GM12878 (cell line): Measurements from ENCODE around the gene PRMT7. TPM values are rescaled to one million over a fixed set of nuclear protein-coding genes. Genes with fewer than 3 reads are reported as not detected.

Source experiments
- ATAC-seq: fragments of 200-7000 bp; cut with Tn5 transposase; 3 replicates; pipeline ENCODE4 v1.9.1; 2020; ENCODE audit warnings: mild to moderate bottlenecking, moderate library complexity
- BruUV-seq: library from RNA; stranded (reverse); fragments of 400-500 nt; replicated peaks from 2 replicates; lab custom pipeline; 2021; lab: Mats Ljungman, UMichigan
- CTCF ChIA-PET: fragments of 300-600 bp; sonication (Branson Sonifier 250); formaldehyde crosslinking; extraction: SDS; loops from one replicate; lab custom pipeline; 2021; ENCODE audit warnings: inconsistent platforms; lab: Yijun Ruan, JAX
- POLR2A ChIA-PET: fragments of 350-600 bp; formaldehyde crosslinking; extraction: SDS; loops from one replicate; lab custom pipeline; 2021; ENCODE audit warnings: inconsistent platforms; lab: Charles Lee
- RAD21 ChIA-PET: fragments of 300-600 bp; sonication (Branson Sonifier 250); formaldehyde crosslinking; loops from one replicate; lab custom pipeline; 2023; ENCODE audit warnings: antibody characterized with exemption; ENCODE audit not compliant: unreplicated experiment; lab: Charles Lee
- SMC1A ChIA-PET: fragments of 300-600 bp; sonication (Branson Sonifier 250); formaldehyde crosslinking; loops from one replicate; lab custom pipeline; 2023; ENCODE audit not compliant: unreplicated experiment, uncharacterized antibody; lab: Charles Lee
- DNase-seq: peaks from one replicate; pipeline ENCODE4 v3.0.0-alpha.2; 2011; ENCODE audit warnings: low read depth, low spot score
- FAIRE-seq: peaks from 3 replicates; lab custom pipeline; 2011; peaks lifted over from hg19 to GRCh38; lab: Jason Lieb, UNC
- H2AFZ ChIP-seq: 2 replicates; pipeline ENCODE4 v1.6.0; 2011; ENCODE audit warnings: low read depth, low read length, control low read depth; ENCODE audit not compliant: control insufficient read depth
- H3K27ac ChIP-seq: 2 replicates; pipeline ENCODE4 v1.5.1; 2011; ENCODE audit warnings: control low read depth; ENCODE audit not compliant: control insufficient read depth, insufficient read depth
- H3K27me3 ChIP-seq, 2 experiments: replicated peaks in 1 of 2; 2 replicates each; pipeline versions ENCODE4 v1.6.0 to v1.6.1; 2011; ENCODE audit warnings: low read length in 1 of 2; ENCODE audit not compliant: control insufficient read depth in 2 of 2, insufficient read depth in 2 of 2
- H3K36me3 ChIP-seq, 2 experiments: 2 replicates each; pipeline ENCODE4 v1.5.1; 2011; ENCODE audit warnings: low read length in 1 of 2; ENCODE audit not compliant: control insufficient read depth in 2 of 2, insufficient read depth in 2 of 2
- H3K4me1 ChIP-seq: 2 replicates; pipeline ENCODE4 v1.6.1; 2011; ENCODE audit warnings: mild to moderate bottlenecking, low read length, moderate library complexity, mixed read lengths; ENCODE audit not compliant: control insufficient read depth, insufficient read depth
- H3K4me2 ChIP-seq: 2 replicates; pipeline ENCODE4 v1.6.0; 2011; ENCODE audit warnings: control low read depth; ENCODE audit not compliant: control insufficient read depth, insufficient read depth
- H3K4me3 ChIP-seq: fragments of 200-600 bp; sonication (generic); 2 replicates; pipeline ENCODE4 v1.5.1; 2016
- H3K79me2 ChIP-seq: 2 replicates; pipeline ENCODE4 v1.6.0; 2011; ENCODE audit warnings: low read length; ENCODE audit not compliant: control insufficient read depth, insufficient read depth
- H3K9ac ChIP-seq: 2 replicates; pipeline ENCODE4 v1.8.0; 2011; ENCODE audit warnings: low read length, control low read depth, mixed read lengths; ENCODE audit not compliant: control insufficient read depth, insufficient read depth
- H3K9me3 ChIP-seq: replicated peaks from 3 replicates; pipeline ENCODE4 v1.5.1; 2011; ENCODE audit warnings: mild to moderate bottlenecking, low read length; ENCODE audit not compliant: control insufficient read depth, insufficient read depth
- H4K20me1 ChIP-seq: 2 replicates; pipeline ENCODE4 v1.6.0; 2011; ENCODE audit not compliant: control insufficient read depth, insufficient read depth
- ATF7 ChIP-seq: fragments of 450-650 bp; IDR thresholded peaks from 2 replicates; pipeline ENCODE4 v1.6.1; 2016; ENCODE audit warnings: low read depth, mild to moderate bottlenecking
- CBX3 ChIP-seq: fragments of 200-600 bp; sonication (generic); IDR thresholded peaks from 2 replicates; pipeline ENCODE4 v1.6.1; 2016; ENCODE audit warnings: low read depth, borderline replicate concordance
- ESRRA ChIP-seq: IDR thresholded peaks from 2 replicates; pipeline ENCODE4 v1.6.1; 2012; ENCODE audit warnings: mild to moderate bottlenecking, low read length, improper control_type of control experiment
- EZH2 ChIP-seq: IDR thresholded peaks from 2 replicates; pipeline ENCODE4 v1.6.1; 2012; ENCODE audit warnings: low read depth, mild to moderate bottlenecking, control low read depth, inconsistent platforms, low read length, borderline replicate concordance; ENCODE audit not compliant: control insufficient read depth
- FOXK2 ChIP-seq: fragments of 450-650 bp; IDR thresholded peaks from 2 replicates; pipeline ENCODE4 v1.6.1; 2017; ENCODE audit warnings: mild to moderate bottlenecking, moderate library complexity
- GABPA ChIP-seq: IDR thresholded peaks from 2 replicates; pipeline ENCODE4 v1.6.1; 2014; ENCODE audit warnings: antibody characterized with exemption, low read depth, mild to moderate bottlenecking, inconsistent platforms
- GATAD2B ChIP-seq: fragments of 450-650 bp; conservative IDR thresholded peaks from 2 replicates; pipeline ENCODE4 v1.6.1; 2017; ENCODE audit warnings: low read depth, mild to moderate bottlenecking, moderate library complexity
- MEF2B ChIP-seq: fragments of 450-650 bp; IDR thresholded peaks from 2 replicates; pipeline ENCODE4 v1.6.1; 2018; ENCODE audit warnings: mild to moderate bottlenecking, moderate library complexity; ENCODE audit not compliant: partially characterized antibody, poor library complexity, severe bottlenecking
- MTA2 ChIP-seq: fragments of 450-650 bp; IDR thresholded peaks from 2 replicates; pipeline ENCODE4 v1.6.1; 2016; ENCODE audit warnings: low read depth, mild to moderate bottlenecking, moderate library complexity
- MTA3 ChIP-seq: IDR thresholded peaks from 2 replicates; pipeline ENCODE4 v1.6.1; 2012; ENCODE audit warnings: low read length, inconsistent platforms, borderline replicate concordance
- RB1 ChIP-seq: fragments of 450-650 bp; formaldehyde crosslinking; IDR thresholded peaks from 2 replicates; pipeline ENCODE4 v1.6.1; 2017; ENCODE audit warnings: mild to moderate bottlenecking, borderline replicate concordance
- ZNF274 ChIP-seq: IDR thresholded peaks from one replicate; pipeline ENCODE4 v1.8.0; 2011; ENCODE audit not compliant: insufficient read length, insufficient read depth
- WGBS: methylation state at CpG from one replicate; pipeline ENCODE4 v1.1.6; 2016; ENCODE audit warnings: low lambda C conversion rate; ENCODE audit not compliant: insufficient replicate concordance, insufficient coverage; ENCODE audit errors: missing lambda C conversion rate; 5-methylcytosine and 5-hydroxymethylcytosine counted together
- in situ Hi-C: fragments of 300-500 bp; cut with MboI; formaldehyde crosslinking; loops from 9 replicates; pipeline ENCODE4 v1.14.3; 2018; ENCODE audit warnings: mixed read lengths
- intact Hi-C: fragments of 100-400 bp; cut with micrococcal nuclease; formaldehyde crosslinking; loops from one replicate; pipeline ENCODE4 v1.14.2; 2022; ENCODE audit not compliant: unreplicated experiment
- polyA plus RNA-seq, 11 experiments: library from polyadenylated mRNA; depleted of rRNA in 4 of 11; unstranded in 6 of 11; stranded (reverse) in 5 of 11; fragments of >200 nt; fragmentation: Nextera tagmentation in 4 of 11; fragmentation: Illumina TruSeq in 1 of 11; extraction: Ambion mirVana in 4 of 11; extraction: Trizol in 1 of 11; gene quantifications; 1 replicate in 1 of 11; 2 replicates in 10 of 11; pipeline versions ENCODE4 v1.2.1 to v1.2.3, GENCODE V29; 2011 to 2016; ENCODE audit warnings: inconsistent platforms in 2 of 11, missing spikeins in 2 of 11, low read depth in 1 of 11
- total RNA-seq, 4 experiments: library from RNA; depleted of rRNA in 3 of 4; stranded (reverse); fragments of >200 nt in 3 of 4; fragmentation: Illumina TruSeq in 1 of 4; extraction: Trizol in 1 of 4; gene quantifications; 2 replicates each; pipeline versions ENCODE4 v1.2.1 to v1.2.3, GENCODE V29; 2013 to 2021
- TF ChIP-seq, protein P1 (sequence below): IDR thresholded peaks from 2 replicates; pipeline ENCODE4 v1.6.1; 2012; ENCODE audit warnings: low read depth, low read length, improper control_type of control experiment
- TF ChIP-seq, protein P2 (sequence below): IDR thresholded peaks from 2 replicates; pipeline ENCODE4 v1.6.1; 2012; ENCODE audit warnings: low read length, inconsistent platforms
- TF ChIP-seq, protein P3 (sequence below): fragments of 150-350 bp; IDR thresholded peaks from 2 replicates; pipeline ENCODE4 v1.6.1; 2014; ENCODE audit warnings: mild to moderate bottlenecking, low read depth, low read length
- TF ChIP-seq, protein P4 (sequence below): fragments of 450-650 bp; IDR thresholded peaks from 2 replicates; pipeline ENCODE4 v1.6.1; 2017; ENCODE audit warnings: borderline replicate concordance

Gene PRMT7
- total and polyA plus RNA-seq, 10 of the 15 experiments (the other 5 are each of a cell fraction or from before 2014, with no cell fraction given), result 5.1 to 56.1 (median 42.0) TPM

DNA sequence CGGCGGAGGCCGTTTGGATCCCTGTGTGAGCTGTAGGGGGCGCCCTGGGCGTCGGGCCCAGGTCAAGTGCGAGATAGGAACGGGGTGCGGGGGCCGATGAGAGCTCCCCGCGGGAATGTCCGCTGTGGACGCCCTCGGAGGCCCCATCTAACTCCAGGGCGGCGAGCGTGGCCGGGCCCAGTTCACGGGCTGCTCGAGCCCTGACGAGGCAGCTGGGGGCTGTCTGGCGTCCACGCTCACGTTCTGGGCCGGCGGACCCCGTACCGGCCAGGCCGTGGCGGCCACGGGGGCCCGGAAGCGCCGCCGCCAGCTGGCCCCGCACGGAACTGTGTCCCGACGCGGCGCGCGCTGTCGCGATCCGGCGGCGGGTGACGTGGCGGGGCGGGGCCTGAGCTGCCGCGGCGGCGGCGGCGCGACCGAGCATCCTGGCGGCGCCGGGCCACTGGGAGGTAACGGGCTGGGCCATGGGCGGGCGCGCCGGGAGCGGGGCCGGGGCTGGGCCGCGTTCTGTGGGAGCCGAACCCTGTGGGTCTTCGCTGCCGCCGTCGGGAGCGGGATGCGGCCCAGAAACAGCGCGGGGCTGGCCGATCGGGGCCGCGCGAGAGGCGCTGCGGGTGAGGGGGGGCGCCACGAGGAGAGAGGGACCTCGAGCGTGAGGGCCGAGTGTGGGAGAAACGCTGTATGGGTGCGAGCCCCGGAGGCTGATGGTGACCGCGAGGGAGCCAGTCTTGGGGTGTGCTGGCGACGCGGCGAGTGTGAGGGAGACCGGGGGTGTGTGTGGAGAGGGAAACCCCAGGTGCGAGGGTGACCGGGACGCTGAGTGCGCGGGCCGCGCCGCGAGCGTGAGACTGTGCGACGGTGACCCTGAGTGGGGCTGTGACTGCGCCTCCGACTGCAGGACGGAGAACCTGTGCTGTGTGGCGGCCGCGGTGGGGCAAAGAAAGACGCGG is 46.4 kb upstream of the PRMT7 start, which contains the start of gene SLC7A6:
SLC7A6 (plus strand) TSS at position 399 of the 950 bp plus-strand sequence. CDS start 10,201 bp downstream, outside the sequence.
- SMC1A ChIA-PET, result interaction anchor here (0.8 to 18.5 kb wide), 17 partner anchors 14 to 206 kb away, joined by 3 to 253 read pairs (median 4); partner anchors contain the start of genes PRMT7 and SLC7A6OS
- Histone ChIP-seq H3K36me3 (peaks cover 4 to 6% of the 10 kb centered on the region in 2 experiments; a peak in 3 of 4 replicates), H2AFZ (peak within 1 kb of the TSS; percentile 94), H3K79me2 (peaks cover 58% of the 10 kb centered on the region), H3K4me3 (peak within 1 kb of the TSS; percentile 87), H3K4me1 (peaks cover 18% of the 10 kb centered on the region), H3K27ac (peak within 1 kb of the TSS; percentile 85), H3K9me3 (no peaks in the 10 kb centered on the region), H4K20me1 (no peaks in the 10 kb centered on the region), H3K9ac (peak within 1 kb of the TSS; percentile 87), H3K27me3 (no peaks in the 10 kb centered on the region), H3K4me2 (peak within 1 kb of the TSS; percentile 82)
- CTCF ChIA-PET, result interaction anchor here (0.6 to 9.0 kb wide), 26 partner anchors 8 to 531 kb away, joined by 3 to 747 read pairs (median 8); partner anchors contain the start of genes PLA2G15, PRMT7 and SLC7A6OS
- TSS peak; percentile 62 for BruUV-seq
- ATAC-seq (peak; percentile 71), FAIRE-seq (no peak), DNase-seq (no peak)
- intact Hi-C loops (loop anchor here (1.0 to 5.0 kb wide), 3 partner anchors 25 to 248 kb away; partner anchors contain the start of genes PRMT7 and SLC7A6OS), in situ Hi-C loops (no loop called here)
- WGBS, result under 1% methylated on average over 114 of the region's 123 CpGs
- POLR2A ChIA-PET, result interaction anchor here (0.5 to 4.7 kb wide), 16 partner anchors 8 to 405 kb away, joined by 3 to 58 read pairs (median 6); partner anchors contain the start of genes PRMT7 and SLC7A6OS
- RAD21 ChIA-PET, result interaction anchor here (0.7 to 10.2 kb wide), 19 partner anchors 8 to 153 kb away, joined by 3 to 399 read pairs (median 4); partner anchors contain the start of genes PRMT7 and SLC7A6OS
- no peak for TF ChIP-seq ZNF274
- TF ChIP-seq, protein P1, sequence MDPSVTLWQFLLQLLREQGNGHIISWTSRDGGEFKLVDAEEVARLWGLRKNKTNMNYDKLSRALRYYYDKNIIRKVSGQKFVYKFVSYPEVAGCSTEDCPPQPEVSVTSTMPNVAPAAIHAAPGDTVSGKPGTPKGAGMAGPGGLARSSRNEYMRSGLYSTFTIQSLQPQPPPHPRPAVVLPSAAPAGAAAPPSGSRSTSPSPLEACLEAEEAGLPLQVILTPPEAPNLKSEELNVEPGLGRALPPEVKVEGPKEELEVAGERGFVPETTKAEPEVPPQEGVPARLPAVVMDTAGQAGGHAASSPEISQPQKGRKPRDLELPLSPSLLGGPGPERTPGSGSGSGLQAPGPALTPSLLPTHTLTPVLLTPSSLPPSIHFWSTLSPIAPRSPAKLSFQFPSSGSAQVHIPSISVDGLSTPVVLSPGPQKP, result no peak
- peak; percentile 96 for TF ChIP-seq GATAD2B
- TF ChIP-seq EZH2, result no peak
- TF ChIP-seq, protein P2, sequence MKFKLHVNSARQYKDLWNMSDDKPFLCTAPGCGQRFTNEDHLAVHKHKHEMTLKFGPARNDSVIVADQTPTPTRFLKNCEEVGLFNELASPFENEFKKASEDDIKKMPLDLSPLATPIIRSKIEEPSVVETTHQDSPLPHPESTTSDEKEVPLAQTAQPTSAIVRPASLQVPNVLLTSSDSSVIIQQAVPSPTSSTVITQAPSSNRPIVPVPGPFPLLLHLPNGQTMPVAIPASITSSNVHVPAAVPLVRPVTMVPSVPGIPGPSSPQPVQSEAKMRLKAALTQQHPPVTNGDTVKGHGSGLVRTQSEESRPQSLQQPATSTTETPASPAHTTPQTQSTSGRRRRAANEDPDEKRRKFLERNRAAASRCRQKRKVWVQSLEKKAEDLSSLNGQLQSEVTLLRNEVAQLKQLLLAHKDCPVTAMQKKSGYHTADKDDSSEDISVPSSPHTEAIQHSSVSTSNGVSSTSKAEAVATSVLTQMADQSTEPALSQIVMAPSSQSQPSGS, result no peak
- no peak for TF ChIP-seq FOXK2
- TF ChIP-seq CBX3, result no peak
- TF ChIP-seq RB1, result peak; percentile 74; the same call in 1 of the 2 replicates
- TF ChIP-seq ESRRA, result no peak
- no peak for TF ChIP-seq MTA3
- peak; percentile 52 for TF ChIP-seq MEF2B
- TF ChIP-seq, protein P3, sequence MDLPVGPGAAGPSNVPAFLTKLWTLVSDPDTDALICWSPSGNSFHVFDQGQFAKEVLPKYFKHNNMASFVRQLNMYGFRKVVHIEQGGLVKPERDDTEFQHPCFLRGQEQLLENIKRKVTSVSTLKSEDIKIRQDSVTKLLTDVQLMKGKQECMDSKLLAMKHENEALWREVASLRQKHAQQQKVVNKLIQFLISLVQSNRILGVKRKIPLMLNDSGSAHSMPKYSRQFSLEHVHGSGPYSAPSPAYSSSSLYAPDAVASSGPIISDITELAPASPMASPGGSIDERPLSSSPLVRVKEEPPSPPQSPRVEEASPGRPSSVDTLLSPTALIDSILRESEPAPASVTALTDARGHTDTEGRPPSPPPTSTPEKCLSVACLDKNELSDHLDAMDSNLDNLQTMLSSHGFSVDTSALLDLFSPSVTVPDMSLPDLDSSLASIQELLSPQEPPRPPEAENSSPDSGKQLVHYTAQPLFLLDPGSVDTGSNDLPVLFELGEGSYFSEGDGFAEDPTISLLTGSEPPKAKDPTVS, result no peak
- no peak for TF ChIP-seq MTA2
- no peak for TF ChIP-seq GABPA
- TF ChIP-seq, protein P4, sequence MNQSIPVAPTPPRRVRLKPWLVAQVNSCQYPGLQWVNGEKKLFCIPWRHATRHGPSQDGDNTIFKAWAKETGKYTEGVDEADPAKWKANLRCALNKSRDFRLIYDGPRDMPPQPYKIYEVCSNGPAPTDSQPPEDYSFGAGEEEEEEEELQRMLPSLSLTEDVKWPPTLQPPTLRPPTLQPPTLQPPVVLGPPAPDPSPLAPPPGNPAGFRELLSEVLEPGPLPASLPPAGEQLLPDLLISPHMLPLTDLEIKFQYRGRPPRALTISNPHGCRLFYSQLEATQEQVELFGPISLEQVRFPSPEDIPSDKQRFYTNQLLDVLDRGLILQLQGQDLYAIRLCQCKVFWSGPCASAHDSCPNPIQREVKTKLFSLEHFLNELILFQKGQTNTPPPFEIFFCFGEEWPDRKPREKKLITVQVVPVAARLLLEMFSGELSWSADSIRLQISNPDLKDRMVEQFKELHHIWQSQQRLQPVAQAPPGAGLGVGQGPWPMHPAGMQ, result no peak
- no peak for TF ChIP-seq ATF7
